GM21528 (cell line): ENCODE results near the gene SLC15A1.

Source experiments
- ATAC-seq: cut with Tn5 transposase; IDR thresholded peaks from one replicate; pipeline ENCODE4 v1.9.1; 2021; ENCODE audit warnings: mild to moderate bottlenecking, moderate library complexity; ENCODE audit not compliant: unreplicated experiment, low FRiP score

Gene SLC15A1

GRCh38 chr13:98752467-98753290 is at the start of gene SLC15A1:
Gene SLC15A1, minus strand, starts transcription at chr13:98752672. Its CDS starts 74 bp downstream, at chr13:98752598.
- ATAC-seq: no peak

DNA sequence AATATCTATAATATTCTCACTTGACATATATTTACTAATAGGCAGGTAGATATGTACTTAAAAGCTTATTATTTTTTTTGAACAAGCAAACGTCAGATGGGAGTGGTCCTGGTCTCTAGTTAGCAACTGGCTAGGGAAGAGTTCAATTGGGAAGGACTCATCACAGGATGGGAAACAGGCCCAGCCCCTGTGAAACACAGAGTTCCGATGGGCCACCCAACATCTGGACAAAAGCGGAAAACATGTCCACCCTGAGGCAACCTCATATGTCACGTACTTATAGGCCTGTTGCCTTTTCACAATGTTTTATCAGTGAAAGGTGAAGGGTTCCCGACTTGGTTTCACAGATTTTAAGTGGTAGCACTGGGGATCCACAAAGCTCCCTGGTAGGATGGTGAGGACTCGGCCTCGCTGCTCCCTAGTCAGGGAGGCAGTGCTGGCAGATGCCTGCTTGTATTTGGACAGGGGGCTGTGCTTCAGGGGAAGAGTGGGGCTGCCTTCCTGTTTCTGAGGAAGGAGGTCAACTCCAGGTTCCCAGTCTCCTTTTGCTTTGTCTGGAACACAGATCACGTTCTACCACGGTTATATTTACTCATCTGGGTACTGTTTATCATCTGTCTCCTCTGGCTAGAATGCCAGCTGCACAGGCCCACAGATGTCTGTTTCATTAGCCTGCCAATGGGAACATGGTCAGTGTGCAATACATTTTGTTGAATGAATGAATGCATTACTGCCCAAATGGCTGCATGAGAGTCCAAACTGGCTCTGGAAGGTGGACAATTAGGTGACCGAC is 49.4 kb upstream of the SLC15A1 start:
- no peak for ATAC-seq

DNA sequence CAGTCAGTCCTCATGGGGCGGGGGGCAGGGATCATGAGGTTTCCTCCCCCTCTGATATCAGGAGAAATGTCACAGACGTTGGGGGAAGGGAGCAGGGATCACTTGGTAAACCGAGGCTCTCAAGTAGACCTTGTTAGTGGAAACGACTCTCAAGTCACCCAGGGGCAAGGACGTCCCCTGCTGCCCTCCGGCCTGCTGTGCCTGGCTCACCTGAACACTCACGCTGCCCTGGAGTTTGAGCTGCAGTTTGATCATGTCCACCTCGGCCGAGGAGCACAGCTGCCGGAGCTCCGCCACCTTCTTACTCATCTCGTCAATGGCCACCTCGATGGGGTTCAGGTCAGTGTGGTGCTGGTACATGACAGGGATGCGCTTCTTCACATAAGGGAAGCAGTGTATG is 47.6 kb upstream of the SLC15A1 start:
- ATAC-seq: no peak

- no peak for ATAC-seq
These were observed 46.6 kb upstream of the SLC15A1 start for GRCh38 chr13:98798849-98799645.

- no peak for ATAC-seq
These were observed 45.0 kb upstream of the SLC15A1 start for GRCh38 chr13:98797456-98797855.

- ATAC-seq: no peak
These were observed 44.3 kb upstream of the SLC15A1 start for GRCh38 chr13:98796798-98797197.

DNA sequence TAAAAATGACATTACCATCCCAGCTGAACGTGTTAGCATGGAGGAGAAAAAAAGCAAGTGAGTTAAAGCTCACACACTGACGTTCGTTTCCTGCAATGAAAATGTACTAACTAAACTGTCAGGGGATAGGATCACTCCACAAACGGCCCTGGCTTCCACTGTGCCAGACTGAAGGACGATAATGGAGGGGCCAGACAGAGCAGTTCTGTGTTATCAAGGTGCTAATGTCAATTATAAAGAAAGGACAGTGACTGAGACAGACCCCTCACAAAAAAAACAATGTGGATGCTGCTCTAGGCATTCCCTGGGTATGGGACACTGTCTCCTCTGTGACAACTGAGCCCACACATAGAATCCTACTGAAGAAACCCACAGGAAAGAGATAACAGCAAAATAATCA is 43.7 kb upstream of the SLC15A1 start:
- no peak for ATAC-seq

- no peak for ATAC-seq
These were observed 42.7 kb upstream of the SLC15A1 start for GRCh38 chr13:98795220-98795619.

- ATAC-seq: no peak
These were observed 42.0 kb upstream of the SLC15A1 start for GRCh38 chr13:98794498-98794897.

GRCh38 chr13:98792785-98793495 is 40.5 kb upstream of the SLC15A1 start:
- ATAC-seq: no peak

- ATAC-seq: no peak
These were observed 39.8 kb upstream of the SLC15A1 start for GRCh38 chr13:98792321-98792720.

DNA sequence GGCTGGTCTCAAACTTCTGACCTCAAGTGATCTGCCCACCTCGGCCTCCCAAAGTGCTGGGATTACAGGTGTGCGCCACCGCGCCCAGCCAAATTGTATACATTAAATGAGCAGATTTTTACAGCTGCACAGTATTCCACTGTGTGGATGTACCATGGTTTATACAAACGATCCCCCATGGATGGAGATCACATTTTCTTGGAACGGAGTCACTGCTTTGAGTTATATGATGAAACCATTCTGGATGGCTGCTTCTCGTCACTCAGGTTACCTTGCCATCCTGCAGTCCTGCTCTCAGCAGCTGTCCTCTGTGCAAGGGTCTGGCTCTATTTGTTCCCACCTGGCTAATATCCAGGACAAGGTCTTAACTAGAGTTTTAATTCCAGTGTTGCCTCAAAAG is 39.1 kb upstream of the SLC15A1 start:
- ATAC-seq: no peak

GRCh38 chr13:98787996-98788395 is 35.5 kb upstream of the SLC15A1 start:
- no peak for ATAC-seq

DNA sequence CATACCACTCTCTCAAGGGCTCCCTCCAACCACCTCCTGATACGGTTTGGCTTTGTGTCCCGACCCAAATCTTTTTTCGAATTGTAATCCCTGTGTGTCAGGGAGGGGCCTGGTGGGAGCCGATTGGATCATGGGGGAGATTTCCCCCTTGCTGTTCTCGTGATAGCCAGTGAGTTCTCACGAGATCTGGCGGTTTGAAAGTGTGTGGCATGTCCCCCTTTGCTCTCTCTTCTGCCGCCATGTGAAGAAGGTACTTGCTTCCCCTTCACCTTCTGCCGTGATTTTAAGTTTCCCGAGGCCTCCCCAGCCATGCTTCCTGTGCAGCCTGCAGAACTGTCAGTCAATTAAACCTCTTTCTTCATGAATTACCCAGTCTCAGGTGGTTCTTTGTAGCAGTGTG is 34.7 kb upstream of the SLC15A1 start:
- ATAC-seq: no peak

- ATAC-seq: no peak
These were observed 33.6 kb upstream of the SLC15A1 start for GRCh38 chr13:98786023-98786422.

DNA sequence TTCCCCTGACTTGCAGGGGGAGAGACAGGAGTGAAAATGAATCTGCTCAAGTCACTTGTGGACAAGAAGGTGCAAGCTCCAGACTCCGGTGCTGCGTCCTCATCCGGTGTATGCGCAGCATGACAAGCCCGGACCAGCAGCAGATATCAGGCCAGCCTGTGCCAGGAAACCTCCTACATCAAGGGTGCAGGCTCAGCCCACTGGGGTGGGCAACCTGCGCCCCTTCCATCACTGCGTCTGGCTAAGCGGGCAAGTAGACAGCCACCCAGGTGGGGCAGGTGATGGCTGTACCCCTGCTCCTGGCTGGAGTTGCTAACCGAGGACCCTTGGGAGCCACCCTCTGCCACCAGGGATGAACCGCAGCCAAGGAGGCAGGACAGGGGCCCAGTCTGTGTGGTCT is 32.9 kb upstream of the SLC15A1 start:
- no peak for ATAC-seq

DNA sequence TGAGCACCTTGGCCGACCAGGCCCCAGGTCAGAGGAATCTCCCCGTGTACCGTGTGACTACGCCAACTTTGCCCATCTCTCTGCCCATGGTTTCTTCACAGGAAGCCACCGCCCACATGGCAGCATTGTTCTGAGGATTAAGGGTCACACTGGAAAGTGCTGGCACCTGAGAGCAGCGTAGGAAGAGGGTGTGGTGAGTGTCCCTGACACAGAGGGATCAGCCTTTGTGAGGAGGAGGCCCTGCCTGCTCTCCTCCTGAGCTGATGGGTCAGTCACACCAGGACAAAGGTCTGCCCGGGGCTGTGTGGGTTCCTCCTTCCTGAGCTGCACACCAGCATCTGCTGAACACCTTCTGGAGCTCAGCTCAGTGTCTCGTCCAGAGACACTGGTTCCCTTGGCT is 32.2 kb upstream of the SLC15A1 start:
- ATAC-seq: no peak

GRCh38 chr13:98783856-98784478 is 31.5 kb upstream of the SLC15A1 start:
- ATAC-seq: no peak

- ATAC-seq: no peak
These were observed 30.2 kb upstream of the SLC15A1 start for GRCh38 chr13:98782654-98783053.

GRCh38 chr13:98781905-98782304 is 29.4 kb upstream of the SLC15A1 start:
- ATAC-seq: no peak
